ENCODE measurements around the gene MINDY2. TPM values are rescaled to one million over a fixed set of nuclear protein-coding genes. Genes with fewer than 3 reads are reported as not detected.

MINDY2 gene
- total and polyA plus RNA-seq, 2 experiments from 2014 or later = 36.3 to 47.9 TPM

DNA sequence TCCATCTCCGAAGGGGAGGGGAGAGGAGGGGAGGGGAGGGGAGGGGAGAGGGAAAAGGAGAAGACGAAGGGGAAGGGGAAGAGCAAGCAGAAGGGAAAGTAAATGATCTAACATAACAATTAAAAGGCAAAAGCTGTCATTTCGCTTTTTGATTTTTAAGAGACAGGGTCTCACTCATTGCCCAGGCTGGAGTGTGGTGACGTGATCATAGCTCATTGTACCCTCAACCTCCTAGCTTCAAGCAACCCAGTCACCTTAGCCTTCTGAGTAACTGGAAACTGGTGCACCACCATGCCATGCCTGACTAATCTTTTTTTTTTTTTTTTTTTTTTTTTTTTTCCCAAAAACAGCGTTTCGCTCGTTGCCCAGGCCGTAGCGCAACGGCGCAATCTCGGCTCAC is 44.2 kb upstream of the MINDY2 start:
- Mint-ChIP-seq H3K9me3 (no peaks in the 10 kb centered on the region), H3K27me3 (ENCODE audit: insufficient read depth, low read depth, poor library complexity) (peaks cover 10% of the 10 kb centered on the region), H3K4me3 (no peak overlapping the region), H3K27ac (no peak overlapping the region), H3K4me1 (peaks cover 32% of the 10 kb centered on the region), H3K36me3 (ENCODE audit: low read depth) (no peaks in the 10 kb centered on the region)
- Histone ChIP-seq H3F3A (replicated peaks; ENCODE audit: low read depth) (no peaks in the 10 kb centered on the region), H3K4me2 (no peak overlapping the region), H3K79me2 (replicated peaks; ENCODE audit: insufficient read depth) (peaks cover 100% of the 10 kb centered on the region), H3K9me2 (ENCODE audit: insufficient read depth) (no peaks in the 10 kb centered on the region), H3K4me1 (ENCODE audit: insufficient read depth) (peaks cover 8% of the 10 kb centered on the region; the same call in 1 of the 2 replicates), H3K27ac (ENCODE audit: low read depth) (no peak overlapping the region), H4K20me1 (replicated peaks; ENCODE audit: insufficient read depth) (peaks cover 51% of the 10 kb centered on the region), H3K4me3 (no peak overlapping the region), H3K27me3 (ENCODE audit: insufficient read depth) (no peaks in the 10 kb centered on the region), H2AFZ (no peak overlapping the region), H3K36me3 (ENCODE audit: insufficient read depth) (no peaks in the 10 kb centered on the region)
- DNase-seq (ENCODE audit: low spot score) (peak; percentile 36), ATAC-seq (no peak; the same call in 2 of the 3 replicates)
- no peak for TF ChIP-seq NANOG (IDR thresholded peaks at IDR 0.05; ENCODE audit: borderline replicate concordance)
- no peak for TF ChIP-seq EZH2phosphoT487 (IDR thresholded peaks at IDR 0.05; ENCODE audit: unreplicated experiment)
- TF ChIP-seq CTCF (conservative IDR thresholded peaks at IDR 0.05; ENCODE audit: low read depth in 2 of 2) = no peak

DNA sequence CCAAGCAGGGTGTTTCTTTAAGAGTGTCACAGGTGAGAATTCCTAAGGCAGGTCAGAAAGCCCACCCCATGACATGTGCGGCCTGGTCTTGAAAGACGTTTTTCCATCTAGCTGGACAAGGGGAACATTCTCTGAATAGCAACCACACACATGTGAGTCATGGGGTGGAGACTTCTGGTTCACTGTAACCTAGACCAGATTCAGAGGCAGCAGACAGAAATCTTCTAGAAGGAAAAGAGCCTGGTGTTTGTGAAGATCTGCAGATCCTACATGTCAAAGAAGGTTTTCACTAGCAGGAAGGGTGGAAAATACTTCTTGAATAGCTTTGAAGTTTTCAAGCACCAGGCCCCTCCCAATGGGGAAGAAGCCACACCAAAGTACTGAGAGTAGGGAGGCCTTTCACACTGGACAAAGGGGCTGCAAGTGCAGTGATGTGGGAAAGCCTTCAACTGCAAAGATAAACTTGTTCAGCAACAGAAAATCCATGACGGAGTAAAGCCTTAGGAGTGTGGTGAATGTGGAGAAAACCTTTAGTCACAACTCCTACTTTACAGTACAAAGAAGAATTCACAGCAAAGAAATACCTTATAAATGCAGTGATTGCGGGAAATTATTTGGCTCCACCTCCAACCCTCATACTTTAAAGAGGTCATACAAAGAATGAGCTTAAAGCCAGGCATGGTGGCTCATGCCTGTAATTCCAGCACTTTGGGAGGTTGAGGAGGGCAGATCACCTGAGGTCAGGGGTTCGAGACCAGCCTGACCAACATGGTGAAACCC is 39.2 kb upstream of the MINDY2 start:
- no peak for ATAC-seq
- H3K27ac ChIP-seq (ENCODE audit: low read depth) = peak overlapping the region; percentile 39; the same call in 1 of the 2 replicates
- peaks cover 8% of the 10 kb centered on the region for H3K27me3 Mint-ChIP-seq (ENCODE audit: insufficient read depth, low read depth, poor library complexity)
- TF ChIP-seq, protein P1, sequence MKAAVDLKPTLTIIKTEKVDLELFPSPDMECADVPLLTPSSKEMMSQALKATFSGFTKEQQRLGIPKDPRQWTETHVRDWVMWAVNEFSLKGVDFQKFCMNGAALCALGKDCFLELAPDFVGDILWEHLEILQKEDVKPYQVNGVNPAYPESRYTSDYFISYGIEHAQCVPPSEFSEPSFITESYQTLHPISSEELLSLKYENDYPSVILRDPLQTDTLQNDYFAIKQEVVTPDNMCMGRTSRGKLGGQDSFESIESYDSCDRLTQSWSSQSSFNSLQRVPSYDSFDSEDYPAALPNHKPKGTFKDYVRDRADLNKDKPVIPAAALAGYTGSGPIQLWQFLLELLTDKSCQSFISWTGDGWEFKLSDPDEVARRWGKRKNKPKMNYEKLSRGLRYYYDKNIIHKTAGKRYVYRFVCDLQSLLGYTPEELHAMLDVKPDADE (IDR thresholded peaks at IDR 0.05) = no peak
- no peak for TF ChIP-seq ZNF114 (CRISPR knock-in tag; IDR thresholded peaks at IDR 0.05)
- no peak for TF ChIP-seq EZH2phosphoT487 (IDR thresholded peaks at IDR 0.05; ENCODE audit: unreplicated experiment)
- no peak for TF ChIP-seq CREB1 (CRISPR knock-in tag; IDR thresholded peaks at IDR 0.05; ENCODE audit: low read depth)
- no peak for TF ChIP-seq POLR2AphosphoS5 (IDR thresholded peaks at IDR 0.05; ENCODE audit: low read depth)
- no peak for TF ChIP-seq ZNF331 (CRISPR knock-in tag; IDR thresholded peaks at IDR 0.05; ENCODE audit: low read depth)
- TF ChIP-seq CTCF (conservative IDR thresholded peaks at IDR 0.05; ENCODE audit: low read depth in 2 of 2) = no peak
- no peak for TF ChIP-seq JUNB (IDR thresholded peaks at IDR 0.05; ENCODE audit: unreplicated experiment)
- no peak for TF ChIP-seq NANOG (IDR thresholded peaks at IDR 0.05; ENCODE audit: borderline replicate concordance)

More for the DNA sequence above, 39.2 kb upstream of the MINDY2 start:
- Mint-ChIP-seq H3K36me3 (ENCODE audit: low read depth) (no peaks in the 10 kb centered on the region; the same call in 2 of the 3 replicates), H3K9me3 (no peaks in the 10 kb centered on the region), H3K27ac (no peak overlapping the region; the same call in 1 of the 2 replicates), H3K4me3 (no peak overlapping the region), H3K4me1 (peaks cover 50% of the 10 kb centered on the region)
- H3K36me3 ChIP-seq (ENCODE audit: insufficient read depth) = no peaks in the 10 kb centered on the region
- no peaks in the 10 kb centered on the region for H3K9me2 ChIP-seq (ENCODE audit: insufficient read depth)
- H3K4me3 ChIP-seq = no peak overlapping the region
- peaks cover 24% of the 10 kb centered on the region for H3K4me1 ChIP-seq (ENCODE audit: insufficient read depth)
- peaks cover 38% of the 10 kb centered on the region for H4K20me1 ChIP-seq (replicated peaks; ENCODE audit: insufficient read depth)
- no peak overlapping the region for H2AFZ ChIP-seq
- no peaks in the 10 kb centered on the region for H3F3A ChIP-seq (replicated peaks; ENCODE audit: low read depth)
- no peaks in the 10 kb centered on the region for H3K27me3 ChIP-seq (ENCODE audit: insufficient read depth)
- H3K4me2 ChIP-seq = no peak overlapping the region
- no peak for DNase-seq (ENCODE audit: low spot score)
- H3K79me2 ChIP-seq (replicated peaks; ENCODE audit: insufficient read depth) = peaks cover 100% of the 10 kb centered on the region
